Smooth muscle cell (in vitro differentiated cells): Measurements from ENCODE around the gene BACE2. TPM values are rescaled to one million over a fixed set of nuclear protein-coding genes. Genes with fewer than 3 reads are reported as not detected.
"Not testable (repeated sequence)": the region's sequence is repeated elsewhere in the genome, so short reads cannot be mapped to it uniquely, and the experiment has no call there.

Source experiments
- DNase-seq: peaks from one replicate; lab custom pipeline; 2025; ENCODE audit not compliant: unreplicated experiment; lab: John Stamatoyannopoulos, UW
- H2AFZ ChIP-seq: fragments of 200-600 bp; sonication (generic); 2 replicates; pipeline ENCODE4 v1.6.0; 2016; ENCODE audit warnings: antibody characterized with exemption, low read depth, mild to moderate bottlenecking
- H3F3A ChIP-seq: fragments of 200-600 bp; sonication (generic); 2 replicates; pipeline ENCODE4 v1.6.0; 2017; ENCODE audit warnings: antibody characterized with exemption, low read depth
- H3K27ac ChIP-seq: fragments of 200-600 bp; sonication (generic); 2 replicates; pipeline ENCODE4 v1.5.1; 2016; ENCODE audit warnings: low read depth, mild to moderate bottlenecking
- H3K27me3 ChIP-seq: fragments of 200-600 bp; sonication (generic); 2 replicates; pipeline ENCODE4 v1.6.1; 2016; ENCODE audit warnings: low read depth, mild to moderate bottlenecking
- H3K36me3 ChIP-seq: fragments of 200-600 bp; sonication (generic); 2 replicates; pipeline ENCODE4 v1.5.1; 2016; ENCODE audit warnings: low read depth
- H3K4me1 ChIP-seq: fragments of 200-600 bp; sonication (generic); 2 replicates; pipeline ENCODE4 v1.5.1; 2016; ENCODE audit warnings: low read depth
- H3K4me2 ChIP-seq: fragments of 200-600 bp; sonication (generic); 2 replicates; pipeline ENCODE4 v1.6.0; 2016; ENCODE audit warnings: mild to moderate bottlenecking
- H3K4me3 ChIP-seq: fragments of 200-600 bp; sonication (generic); 2 replicates; pipeline ENCODE4 v1.5.1; 2016; ENCODE audit warnings: mild to moderate bottlenecking
- H3K79me2 ChIP-seq: fragments of 200-600 bp; sonication (generic); 2 replicates; pipeline ENCODE4 v1.6.0; 2016; ENCODE audit warnings: low read depth, mild to moderate bottlenecking
- H3K9ac ChIP-seq: fragments of 200-600 bp; sonication (generic); 2 replicates; pipeline ENCODE4 v1.6.0; 2016; ENCODE audit warnings: low read depth
- H3K9me3 ChIP-seq: fragments of 200-600 bp; sonication (generic); replicated peaks from 2 replicates; pipeline ENCODE4 v1.5.1; 2016; ENCODE audit warnings: low read depth
- H4K20me1 ChIP-seq: fragments of 200-600 bp; sonication (generic); 2 replicates; pipeline ENCODE4 v1.6.0; 2016; ENCODE audit warnings: low read depth
- WGBS: methylation state at CpG from one replicate; pipeline ENCODE4 v1.1.7; 2016; ENCODE audit warnings: low lambda C conversion rate; 5-methylcytosine and 5-hydroxymethylcytosine counted together
- polyA plus RNA-seq: library from polyadenylated mRNA; unstranded; fragments of >200 nt; fragmentation: Nextera tagmentation; extraction: Ambion mirVana; gene quantifications from 2 replicates; pipeline ENCODE4 v1.2.1, GENCODE V29; 2016
- total RNA-seq: library from RNA; depleted of rRNA; stranded (reverse); fragments of >200 nt; gene quantifications from 2 replicates; pipeline ENCODE4 v1.2.3, GENCODE V29; 2014
- TF ChIP-seq, protein P1 (sequence below): fragments of 200-600 bp; sonication (generic); IDR thresholded peaks from 2 replicates; pipeline ENCODE4 v1.5.1; 2017; ENCODE audit warnings: borderline replicate concordance, mild to moderate bottlenecking, antibody characterized with exemption; ENCODE audit not compliant: insufficient read depth, poor library complexity, severe bottlenecking

BACE2 gene
- total and polyA plus RNA-seq, 2 experiments from 2014 or later: 25.3 to 33.3 TPM

DNA sequence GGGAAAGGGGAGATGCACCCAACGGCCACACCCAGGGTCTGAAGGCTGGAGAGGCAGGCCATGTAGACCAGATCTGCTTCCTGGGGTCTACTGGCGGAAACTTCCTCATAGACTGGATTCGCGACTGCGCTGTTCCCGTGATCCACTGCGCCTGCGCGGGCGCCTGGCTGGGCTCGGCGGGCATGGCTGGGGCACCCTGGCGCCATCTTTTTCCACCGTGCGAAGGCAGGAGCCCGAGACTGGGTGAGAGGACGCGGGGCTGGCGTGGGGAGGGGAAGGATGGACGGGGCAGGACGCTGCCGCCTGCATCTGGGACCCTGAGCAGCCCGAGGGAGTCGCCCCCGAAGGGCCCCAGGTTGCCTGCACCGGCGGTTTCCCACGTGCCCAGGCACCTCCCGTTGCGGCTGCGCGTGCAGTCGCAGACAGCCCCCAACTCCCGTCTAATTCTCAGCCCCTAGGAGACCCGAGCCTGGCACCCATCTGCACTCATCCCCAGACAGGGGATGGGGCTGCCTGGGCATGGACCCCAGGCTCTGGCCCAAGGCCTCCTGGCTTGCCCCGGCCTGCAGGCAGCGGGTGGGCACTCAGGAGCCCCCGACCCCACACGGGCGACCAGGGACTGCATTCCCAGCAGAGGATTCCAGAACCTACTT lies 136.2 kb downstream of the BACE2 start:
- Histone ChIP-seq H3K79me2 (no peaks in the 10 kb centered on the region), H2AFZ (no peak overlapping the region), H3K27me3 (peaks cover 18% of the 10 kb centered on the region), H4K20me1 (no peaks in the 10 kb centered on the region), H3K4me3 (no peak overlapping the region), H3K9ac (no peak overlapping the region), H3K4me2 (no peak overlapping the region), H3F3A (no peaks in the 10 kb centered on the region), H3K4me1 (no peaks in the 10 kb centered on the region), H3K36me3 (no peaks in the 10 kb centered on the region), H3K27ac (no peak overlapping the region), H3K9me3 (no peaks in the 10 kb centered on the region)
- TF ChIP-seq, protein P1, sequence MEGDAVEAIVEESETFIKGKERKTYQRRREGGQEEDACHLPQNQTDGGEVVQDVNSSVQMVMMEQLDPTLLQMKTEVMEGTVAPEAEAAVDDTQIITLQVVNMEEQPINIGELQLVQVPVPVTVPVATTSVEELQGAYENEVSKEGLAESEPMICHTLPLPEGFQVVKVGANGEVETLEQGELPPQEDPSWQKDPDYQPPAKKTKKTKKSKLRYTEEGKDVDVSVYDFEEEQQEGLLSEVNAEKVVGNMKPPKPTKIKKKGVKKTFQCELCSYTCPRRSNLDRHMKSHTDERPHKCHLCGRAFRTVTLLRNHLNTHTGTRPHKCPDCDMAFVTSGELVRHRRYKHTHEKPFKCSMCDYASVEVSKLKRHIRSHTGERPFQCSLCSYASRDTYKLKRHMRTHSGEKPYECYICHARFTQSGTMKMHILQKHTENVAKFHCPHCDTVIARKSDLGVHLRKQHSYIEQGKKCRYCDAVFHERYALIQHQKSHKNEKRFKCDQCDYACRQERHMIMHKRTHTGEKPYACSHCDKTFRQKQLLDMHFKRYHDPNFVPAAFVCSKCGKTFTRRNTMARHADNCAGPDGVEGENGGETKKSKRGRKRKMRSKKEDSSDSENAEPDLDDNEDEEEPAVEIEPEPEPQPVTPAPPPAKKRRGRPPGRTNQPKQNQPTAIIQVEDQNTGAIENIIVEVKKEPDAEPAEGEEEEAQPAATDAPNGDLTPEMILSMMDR: no peak
- WGBS: 93% methylated on average over 34 of the region's 40 CpGs
- no peak for DNase-seq

DNA sequence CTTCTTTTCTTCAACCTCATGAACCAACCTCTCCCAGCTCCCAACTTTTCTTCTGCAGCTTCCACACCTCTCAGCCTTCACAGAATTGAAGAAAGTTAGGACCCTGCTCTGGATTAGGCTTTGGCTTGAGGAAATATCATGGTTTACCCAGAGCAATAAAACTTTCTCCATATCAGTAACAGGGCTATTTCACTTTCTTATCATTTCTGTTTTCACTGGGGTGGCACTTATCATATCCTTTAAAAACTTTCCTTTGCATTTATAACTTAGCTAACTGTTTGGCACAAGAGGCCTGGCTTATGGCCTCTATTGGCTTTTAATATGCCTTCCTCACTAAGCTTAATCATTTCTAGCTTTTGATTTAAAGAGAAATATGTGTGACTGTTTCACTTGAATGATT lies 139.3 kb downstream of the BACE2 start:
- no peak overlapping the region for H3K4me2 ChIP-seq
- TF ChIP-seq, protein P1: no peak
- no peaks in the 10 kb centered on the region for H3K9me3 ChIP-seq
- H2AFZ ChIP-seq: no peak overlapping the region
- H3F3A ChIP-seq: no peaks in the 10 kb centered on the region
- H3K79me2 ChIP-seq: no peaks in the 10 kb centered on the region
- H3K4me1 ChIP-seq: no peaks in the 10 kb centered on the region
- no peak overlapping the region for H3K27ac ChIP-seq
- no peak for DNase-seq
- peaks cover 33% of the 10 kb centered on the region for H3K27me3 ChIP-seq
- H3K4me3 ChIP-seq: no peak overlapping the region
- no peaks in the 10 kb centered on the region for H3K36me3 ChIP-seq
- no peaks in the 10 kb centered on the region for H4K20me1 ChIP-seq
- no peak overlapping the region for H3K9ac ChIP-seq

DNA sequence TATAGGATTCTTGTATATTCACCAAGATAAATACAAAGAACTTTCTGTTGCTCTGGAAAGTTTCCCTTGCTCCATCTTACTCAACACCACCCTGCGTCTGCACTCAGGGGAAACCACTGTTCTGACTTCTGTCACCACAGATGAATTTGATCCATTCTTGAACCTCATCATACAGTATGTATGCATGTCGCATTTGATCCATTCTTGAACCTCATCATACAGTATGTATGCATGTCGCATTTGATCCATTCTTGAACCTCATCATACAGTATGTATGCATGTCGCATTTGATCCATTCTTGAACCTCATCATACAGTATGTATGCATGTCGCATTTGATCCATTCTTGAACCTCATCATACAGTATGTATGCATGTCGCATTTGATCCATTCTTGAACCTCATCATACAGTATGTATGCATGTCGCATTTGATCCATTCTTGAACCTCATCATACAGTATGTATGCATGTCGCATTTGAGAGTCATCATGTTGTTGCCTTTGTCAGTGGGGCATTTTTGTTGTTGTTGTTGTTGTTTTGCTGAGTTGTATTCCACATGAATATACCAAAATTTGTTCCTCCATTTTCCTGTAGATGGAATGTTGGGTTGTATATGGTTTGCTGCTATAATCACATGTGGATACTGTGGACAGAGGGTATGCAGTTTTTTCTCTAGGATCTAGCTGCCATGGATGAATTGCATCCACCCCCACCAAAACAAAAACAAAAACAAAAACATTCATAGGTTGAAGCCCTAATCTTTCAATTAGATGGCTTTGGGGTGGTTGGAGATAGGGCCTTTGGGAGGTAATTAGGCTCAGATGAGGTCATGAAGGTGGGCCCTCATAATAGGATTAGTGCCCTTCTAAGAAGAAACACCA lies 145.6 kb downstream of the BACE2 start:
- DNase-seq, H3K4me1 ChIP-seq: not testable (repeated sequence)

DNA sequence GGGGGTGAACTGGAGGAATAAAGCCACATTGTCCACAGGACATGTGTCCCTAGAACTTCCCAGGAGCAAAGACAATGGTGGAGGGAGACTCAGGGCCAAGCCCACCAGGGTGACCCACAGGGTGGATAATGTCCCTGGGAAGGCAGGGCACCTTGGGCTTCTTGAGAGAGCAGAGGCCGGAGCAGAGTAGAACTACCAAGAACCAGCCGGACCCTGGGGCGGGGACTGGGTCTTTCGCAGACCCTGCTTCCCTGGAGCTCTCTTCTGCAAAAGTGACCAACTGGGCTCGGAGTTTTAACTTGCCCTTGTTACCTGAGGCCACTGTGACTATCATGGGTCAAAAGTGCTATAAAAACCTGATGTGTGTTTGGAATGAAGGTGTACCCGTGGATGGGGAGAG lies 147.8 kb downstream of the BACE2 start:
- TF ChIP-seq, protein P1: no peak
- Histone ChIP-seq H3K9ac (no peak overlapping the region), H3K27me3 (peaks cover 48% of the 10 kb centered on the region), H4K20me1 (no peaks in the 10 kb centered on the region), H2AFZ (no peak overlapping the region), H3K27ac (no peak overlapping the region), H3K9me3 (no peaks in the 10 kb centered on the region), H3K4me3 (no peak overlapping the region), H3K4me1 (no peaks in the 10 kb centered on the region), H3K4me2 (no peak overlapping the region), H3F3A (no peaks in the 10 kb centered on the region), H3K79me2 (no peaks in the 10 kb centered on the region), H3K36me3 (no peaks in the 10 kb centered on the region)
- no peak for DNase-seq
- WGBS: 96% methylated on average over 6 of the region's 6 CpGs

More for the DNA sequence above, 145.6 kb downstream of the BACE2 start:
- not testable (repeated sequence) for H2AFZ ChIP-seq, H3K79me2 ChIP-seq, H3K4me2 ChIP-seq, H3K36me3 ChIP-seq, H3F3A ChIP-seq, H3K27ac ChIP-seq, H3K4me3 ChIP-seq, H3K9me3 ChIP-seq, H3K9ac ChIP-seq, H4K20me1 ChIP-seq
- H3K27me3 ChIP-seq: peaks cover 63% of the 10 kb centered on the region
- WGBS: 88% methylated on average over 6 of the region's 8 CpGs
